ENCODE data around the gene SHFL. TPM values are rescaled to one million over a fixed set of nuclear protein-coding genes. Genes with fewer than 3 reads are reported as not detected.

Gene SHFL
- total and polyA plus RNA-seq, 2 of the 8 experiments (the other 6 are each of a cell fraction or from before 2014, with no cell fraction given), result 25.3 to 37.1 TPM

- TF ChIP-seq KDM4A (IDR thresholded peaks at IDR 0.05; ENCODE audit: low read depth, low read length, severe bottlenecking) (no peak), RXRA (IDR thresholded peaks at IDR 0.05; ENCODE audit: insufficient read depth, low read depth, low read length) (no peak)
These were observed 17.9 kb upstream of the SHFL start (continued) for GRCh38 chr19:10068205-10068604.
